ENCODE measurements around the gene KMT2A.
"Not testable (repeated sequence)": the region's sequence is repeated elsewhere in the genome, so short reads cannot be mapped to it uniquely, and the experiment has no call there.

Gene KMT2A

DNA sequence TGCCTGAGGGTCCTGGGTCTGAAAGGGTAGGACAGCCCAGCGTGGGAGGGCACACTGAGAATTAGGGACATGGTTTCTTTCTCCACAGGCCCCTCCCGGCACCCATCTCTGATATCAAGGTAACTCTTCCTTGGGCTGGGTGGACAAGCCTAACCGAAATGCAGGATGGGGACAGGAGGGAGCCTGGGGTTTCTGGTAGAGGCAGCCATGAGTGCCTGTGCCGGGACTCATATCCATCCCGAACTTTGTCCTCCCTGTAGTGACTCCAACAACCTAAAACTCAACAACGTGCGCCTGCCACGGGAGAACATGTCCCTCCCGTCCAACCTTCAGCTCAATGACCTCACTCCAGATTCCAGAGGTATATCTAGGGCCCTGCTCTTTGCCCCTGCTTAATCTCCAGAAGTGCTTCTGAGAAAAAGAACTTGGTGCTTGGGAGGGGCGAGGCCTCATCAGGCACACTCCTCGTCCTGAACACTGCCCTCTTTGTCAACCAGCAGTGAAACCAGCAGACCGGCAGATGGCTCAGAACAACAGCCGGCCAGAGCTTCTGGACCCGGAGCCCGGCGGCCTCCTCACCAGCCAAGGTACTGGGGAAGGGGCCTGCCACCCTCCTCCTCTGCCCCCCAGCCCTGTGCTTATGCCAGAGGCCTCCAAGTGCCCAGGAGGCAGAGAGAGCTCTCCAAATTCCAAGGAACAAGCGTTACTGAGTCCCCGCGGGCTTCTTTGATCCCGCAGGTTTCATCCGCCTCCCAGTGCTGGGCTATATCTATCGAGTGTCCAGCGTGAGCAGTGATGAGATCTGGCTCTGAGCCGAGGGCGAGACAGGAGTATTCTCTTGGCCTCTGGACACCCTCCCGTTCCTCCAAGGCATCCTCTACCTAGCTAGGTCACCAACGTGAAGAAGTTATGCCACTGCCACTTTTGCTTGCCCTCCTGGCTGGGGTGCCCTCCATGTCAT is 97.8 kb downstream of the KMT2A start:
- no peak for DNase-seq (ENCODE audit: low read depth)

DNA sequence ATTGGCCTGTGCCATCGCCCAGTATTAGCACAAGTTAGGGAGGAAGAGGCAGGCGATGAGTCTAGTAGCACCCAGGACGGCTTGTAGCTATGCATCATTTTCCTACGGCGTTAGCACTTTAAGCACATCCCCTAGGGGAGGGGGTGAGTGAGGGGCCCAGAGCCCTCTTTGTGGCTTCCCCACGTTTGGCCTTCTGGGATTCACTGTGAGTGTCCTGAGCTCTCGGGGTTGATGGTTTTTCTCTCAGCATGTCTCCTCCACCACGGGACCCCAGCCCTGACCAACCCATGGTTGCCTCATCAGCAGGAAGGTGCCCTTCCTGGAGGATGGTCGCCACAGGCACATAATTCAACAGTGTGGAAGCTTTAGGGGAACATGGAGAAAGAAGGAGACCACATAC is 99.0 kb downstream of the KMT2A start:
- DNase-seq (ENCODE audit: low read depth) = no peak

DNA sequence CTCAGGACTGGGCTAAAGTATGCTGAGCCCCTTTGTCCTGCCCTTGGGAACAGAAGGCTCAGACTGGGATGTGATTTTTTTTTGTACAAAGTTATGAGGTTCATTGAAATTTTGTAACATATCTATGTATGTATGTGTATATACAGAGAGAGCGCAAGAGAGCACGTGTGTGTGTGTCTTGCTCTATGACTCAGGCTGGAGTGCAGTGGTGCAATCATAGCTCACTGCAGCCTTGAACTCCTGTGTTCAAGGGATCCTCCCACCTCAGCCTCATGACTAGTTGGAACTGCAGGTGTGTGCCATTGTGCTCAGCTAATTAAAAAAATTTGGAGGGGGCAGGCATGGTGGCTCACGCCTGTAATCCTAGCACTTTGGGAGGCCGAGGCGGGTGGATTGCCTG is 100.4 kb downstream of the KMT2A start:
- DNase-seq (ENCODE audit: low read depth) = no peak

- DNase-seq (ENCODE audit: low read depth) = no peak
Measured at GRCh38 chr11:118537409-118537980, 101.2 kb downstream of the KMT2A start.

DNA sequence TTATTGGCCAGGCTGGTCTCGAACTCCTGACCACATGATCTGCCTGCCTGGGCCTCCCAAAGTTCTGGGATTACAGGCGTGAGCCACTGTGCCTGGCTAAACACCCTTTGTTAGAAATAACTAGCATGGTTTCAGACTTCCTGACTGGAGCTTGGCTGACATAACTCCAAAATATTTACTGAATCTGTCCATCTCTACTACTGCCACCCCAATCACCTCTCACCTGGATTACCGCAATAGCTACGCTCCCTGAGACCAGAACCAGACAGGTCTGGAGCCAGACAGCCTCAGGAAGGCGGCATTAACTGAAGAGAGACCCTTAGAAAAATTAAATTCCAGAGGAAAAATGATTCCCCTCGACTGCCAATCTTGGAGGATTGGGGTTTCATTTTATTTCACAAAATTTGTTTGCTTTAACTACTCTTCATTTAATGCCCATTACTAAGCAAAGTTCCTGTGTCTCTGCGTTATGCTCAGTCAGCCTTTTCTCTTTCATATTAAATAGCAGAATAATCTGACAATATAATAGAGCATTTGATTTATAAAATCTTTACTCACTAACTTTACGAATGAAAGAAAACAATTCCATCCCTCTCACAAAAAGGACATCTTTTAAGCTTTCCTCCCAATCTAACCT is 107.8 kb downstream of the KMT2A start:
- no peak for DNase-seq (ENCODE audit: low read depth)

- no peak for DNase-seq (ENCODE audit: low read depth)
Measured at GRCh38 chr11:118544647-118545010, 108.3 kb downstream of the KMT2A start.

DNA sequence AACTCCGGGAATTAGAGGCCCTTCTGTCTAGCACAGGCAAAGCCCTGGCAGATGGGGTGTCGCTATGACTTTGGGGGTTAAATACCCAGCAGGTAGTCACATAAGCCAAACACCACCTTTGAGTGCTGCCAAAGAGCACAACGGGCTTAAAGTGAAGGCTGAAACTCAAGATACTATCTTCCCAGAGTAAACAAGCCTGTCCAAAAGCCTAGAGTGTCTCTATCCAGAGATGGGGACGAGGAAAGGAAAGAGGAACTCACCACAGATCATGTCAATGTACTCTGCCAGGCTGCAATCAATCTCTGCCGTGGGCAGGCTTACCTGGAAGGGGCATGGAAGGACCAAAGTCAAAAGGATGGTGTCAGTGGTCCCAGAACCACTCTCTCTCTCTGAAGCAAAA is 109.2 kb downstream of the KMT2A start:
- DNase-seq (ENCODE audit: low read depth) = no peak

GRCh38 chr11:118547132-118547531 is 110.8 kb downstream of the KMT2A start:
- DNase-seq (ENCODE audit: low read depth) = no peak

- no peak for DNase-seq (ENCODE audit: low read depth)
Measured at GRCh38 chr11:118552341-118552740, 116.0 kb downstream of the KMT2A start.

DNA sequence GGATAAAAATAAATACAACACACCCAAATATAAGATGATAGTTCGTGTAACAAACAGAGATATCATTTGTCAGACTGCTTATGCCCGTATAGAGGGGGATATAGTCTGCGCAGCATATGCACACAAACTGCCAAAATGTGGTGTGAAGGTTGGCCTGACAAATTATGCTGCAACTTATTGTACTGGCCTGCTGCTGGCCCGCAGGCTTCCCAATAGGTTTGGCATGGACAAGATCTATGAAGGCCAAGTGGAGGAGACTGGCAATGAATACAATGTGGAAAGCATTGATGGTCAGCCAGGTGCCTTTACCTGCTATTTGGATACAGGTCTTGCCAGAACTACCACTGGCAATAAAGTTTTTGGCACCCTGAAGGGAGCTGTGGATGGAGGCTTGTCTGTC is 124.5 kb downstream of the KMT2A start:
- no peak for DNase-seq (ENCODE audit: low read depth)

- DNase-seq (ENCODE audit: low read depth) = no peak
Measured at GRCh38 chr11:118565051-118565450, 128.8 kb downstream of the KMT2A start.

DNA sequence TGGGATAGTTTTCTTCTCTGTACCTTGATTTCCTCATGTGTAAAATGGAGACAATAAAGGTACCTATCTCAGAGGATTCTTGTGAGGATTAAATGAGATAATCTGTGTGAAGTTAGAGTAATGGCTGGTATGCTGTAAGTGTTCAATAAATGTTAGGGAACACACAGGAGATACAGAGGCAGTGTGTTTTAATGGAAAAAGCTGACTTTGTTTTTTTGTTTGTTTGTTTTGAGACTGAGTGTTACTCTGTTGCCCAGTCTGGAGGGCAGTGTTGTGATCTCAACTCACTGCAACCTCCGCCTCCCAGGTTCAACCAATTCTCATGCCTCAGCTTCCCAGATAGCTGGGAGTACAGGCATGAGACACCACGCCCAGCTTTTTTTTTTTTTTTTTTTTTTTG is 133.4 kb downstream of the KMT2A start:
- DNase-seq (ENCODE audit: low read depth) = no peak

- DNase-seq (ENCODE audit: low read depth) = no peak
Measured at GRCh38 chr11:118570787-118571186, 134.5 kb downstream of the KMT2A start.

GRCh38 chr11:118571701-118572060 is 135.4 kb downstream of the KMT2A start:
- DNase-seq (ENCODE audit: low read depth) = not testable (repeated sequence)

DNA sequence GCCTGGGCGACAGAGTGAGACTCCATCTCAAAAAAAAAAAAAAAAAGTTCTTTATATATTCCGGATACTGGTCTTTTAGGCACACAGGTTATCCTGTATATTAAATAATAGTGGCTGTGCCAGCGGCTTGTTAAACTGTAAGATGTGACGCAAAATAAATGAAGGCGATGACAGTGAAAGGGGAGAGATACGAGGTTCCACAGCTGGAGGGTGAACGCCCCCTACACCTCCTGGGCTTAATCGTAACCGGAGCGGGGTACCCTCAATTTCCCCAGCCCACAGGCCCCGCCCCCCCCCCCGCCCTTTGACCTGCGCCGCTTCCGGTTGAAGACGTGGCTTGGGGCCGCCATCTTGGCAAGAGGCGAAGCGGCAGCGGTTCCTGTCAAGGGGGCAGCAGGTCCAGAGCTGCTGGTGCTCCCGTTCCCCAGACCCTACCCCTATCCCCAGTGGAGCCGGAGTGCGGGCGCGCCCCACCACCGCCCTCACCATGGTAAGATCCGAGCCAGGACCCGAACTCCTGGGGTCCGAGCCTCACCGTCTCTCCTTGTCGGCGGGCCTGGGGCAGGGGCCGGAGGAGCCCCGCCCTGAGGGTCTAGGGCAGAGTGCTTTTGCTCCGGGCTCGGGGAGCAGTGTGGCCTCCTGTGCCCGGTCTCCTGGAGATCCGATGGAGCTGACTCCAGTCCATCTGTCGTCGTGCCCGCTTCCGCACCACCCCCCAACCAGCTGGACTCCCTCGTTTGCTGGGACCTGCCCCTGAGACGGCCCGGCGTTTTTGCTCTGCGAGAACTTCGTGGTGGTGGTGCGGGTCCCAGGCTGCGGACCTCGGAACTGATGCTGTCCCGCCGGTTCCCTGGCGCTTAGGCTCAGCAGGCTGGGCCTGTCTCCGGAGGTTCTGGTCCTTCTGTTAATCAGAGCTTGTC is 136.0 kb downstream of the KMT2A start, which contains the start of gene ARCN1:
Gene ARCN1 (plus strand): TSS at position 349 of the 920 bp plus-strand sequence. CDS start 139 bp downstream, at position 488.
- peak; percentile 47 for DNase-seq (ENCODE audit: low read depth)

GRCh38 chr11:118572981-118573550 is 136.8 kb downstream of the KMT2A start:
- DNase-seq (ENCODE audit: low read depth) = no peak

- DNase-seq (ENCODE audit: low read depth) = no peak
Measured at GRCh38 chr11:118574636-118575035, 138.3 kb downstream of the KMT2A start.

Data from stimulated activated CD8-positive, alpha-beta memory T cell treated with anti-CD3 and anti-CD28 coated beads, Interleukin-15, amount 100 ng/mL, for 24 hours (primary cell).